Right atrium auricular region (tissue), 2 donors: ENCODE measurements around the gene TMEM87B. TPM values are rescaled to one million over a fixed set of nuclear protein-coding genes. Genes with fewer than 3 reads are reported as not detected.

ENCODE experiments used
- DNase-seq: peaks from one replicate; pipeline ENCODE4 v3.0.0-alpha.2; 2019; ENCODE audit warnings: low spot score
- H3K27ac ChIP-seq, 2 donors: fragments of 200-600 bp; sonication (generic); 1 replicate in 1 of 2; 2 replicates in 1 of 2; pipeline ENCODE4 v1.5.1; 2016 to 2019
- H3K27me3 ChIP-seq, 2 donors: fragments of 200-600 bp; sonication (generic); one replicate each; pipeline versions ENCODE4 v1.5.1 to v1.6.0; 2017 to 2019
- H3K36me3 ChIP-seq: fragments of 200-600 bp; sonication (generic); one replicate; pipeline ENCODE4 v1.5.1; 2016
- H3K4me1 ChIP-seq, 2 donors: fragments of 200-600 bp; sonication (generic); one replicate each; pipeline versions ENCODE4 v1.5.1 to v1.6.0; 2017 to 2019
- H3K4me3 ChIP-seq, 2 donors: fragments of 200-600 bp; sonication (generic); 1 replicate in 1 of 2; 2 replicates in 1 of 2; pipeline ENCODE4 v1.5.1; 2017 to 2019; ENCODE audit warnings: mild to moderate bottlenecking in 1 of 2, moderate library complexity in 1 of 2
- H3K9me3 ChIP-seq, 2 donors: fragments of 200-600 bp; sonication (generic); one replicate each; pipeline ENCODE4 v1.5.1; 2019
- total RNA-seq, 2 donors: library from RNA; depleted of rRNA; stranded (reverse); fragments of >200 nt; gene quantifications; one replicate each; pipeline ENCODE4 v1.1.0, GENCODE V29; 2016
- TF ChIP-seq, protein P1 (sequence below), 2 donors: fragments of 200-600 bp; sonication (generic); IDR thresholded peaks; one replicate each; pipeline ENCODE4 v1.5.1; 2019; ENCODE audit warnings: antibody characterized with exemption in 2 of 2

Gene TMEM87B
- total RNA-seq, 2 donors from 2014 or later = 7.7 to 8.8 TPM

DNA sequence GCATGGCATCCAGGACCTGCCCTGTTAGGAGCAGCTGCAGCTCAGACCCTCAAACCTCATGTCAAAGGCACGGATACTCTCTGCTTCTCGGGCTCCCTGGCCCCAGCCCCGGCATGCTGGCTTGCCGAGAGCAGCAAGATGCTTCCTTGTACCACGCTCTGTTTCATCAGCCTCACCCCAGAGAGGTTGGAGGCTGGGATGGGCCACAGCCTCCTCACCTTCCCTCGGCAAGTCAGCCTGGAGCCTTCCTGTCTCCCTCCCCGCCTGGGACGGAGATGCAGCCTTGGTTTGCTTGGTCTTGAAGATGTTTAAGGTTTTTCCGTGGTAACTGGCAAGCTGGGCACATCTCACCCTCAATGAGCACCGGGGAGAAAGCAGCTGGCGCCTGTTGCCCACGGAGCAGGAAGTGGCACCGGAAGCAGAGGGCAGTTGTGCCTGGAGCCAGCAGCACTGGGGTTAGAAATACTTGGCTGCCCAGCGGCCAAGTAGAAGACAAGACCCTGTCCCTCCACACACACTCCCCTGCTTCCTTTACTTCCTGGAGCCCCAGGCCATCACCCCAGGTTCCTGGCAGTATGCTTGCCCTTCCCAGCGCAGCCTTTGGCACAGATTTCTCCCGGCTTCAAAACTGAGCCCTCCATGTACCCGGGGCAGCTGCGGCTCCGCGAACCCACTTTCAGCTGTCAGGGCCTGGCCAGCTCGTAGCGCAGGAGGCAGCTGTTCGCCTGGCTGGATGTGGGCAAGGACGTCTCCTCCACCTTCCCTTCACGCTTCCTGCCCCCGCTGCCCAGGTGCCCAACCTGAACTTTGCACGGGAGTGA, 100.5 kb downstream of the TMEM87B start:
- DNase-seq = no peak
- Histone ChIP-seq H3K27me3 (no peaks in the 10 kb centered on the region), H3K27ac (no peak overlapping the region), H3K4me1 (no peaks in the 10 kb centered on the region), H3K4me3 (no peak overlapping the region), H3K36me3 (no peaks in the 10 kb centered on the region), H3K9me3 (no peaks in the 10 kb centered on the region)
- TF ChIP-seq, protein P1, sequence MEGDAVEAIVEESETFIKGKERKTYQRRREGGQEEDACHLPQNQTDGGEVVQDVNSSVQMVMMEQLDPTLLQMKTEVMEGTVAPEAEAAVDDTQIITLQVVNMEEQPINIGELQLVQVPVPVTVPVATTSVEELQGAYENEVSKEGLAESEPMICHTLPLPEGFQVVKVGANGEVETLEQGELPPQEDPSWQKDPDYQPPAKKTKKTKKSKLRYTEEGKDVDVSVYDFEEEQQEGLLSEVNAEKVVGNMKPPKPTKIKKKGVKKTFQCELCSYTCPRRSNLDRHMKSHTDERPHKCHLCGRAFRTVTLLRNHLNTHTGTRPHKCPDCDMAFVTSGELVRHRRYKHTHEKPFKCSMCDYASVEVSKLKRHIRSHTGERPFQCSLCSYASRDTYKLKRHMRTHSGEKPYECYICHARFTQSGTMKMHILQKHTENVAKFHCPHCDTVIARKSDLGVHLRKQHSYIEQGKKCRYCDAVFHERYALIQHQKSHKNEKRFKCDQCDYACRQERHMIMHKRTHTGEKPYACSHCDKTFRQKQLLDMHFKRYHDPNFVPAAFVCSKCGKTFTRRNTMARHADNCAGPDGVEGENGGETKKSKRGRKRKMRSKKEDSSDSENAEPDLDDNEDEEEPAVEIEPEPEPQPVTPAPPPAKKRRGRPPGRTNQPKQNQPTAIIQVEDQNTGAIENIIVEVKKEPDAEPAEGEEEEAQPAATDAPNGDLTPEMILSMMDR (IDR thresholded peaks at IDR 0.05) = no peak

- no peaks in the 10 kb centered on the region for H3K27me3 ChIP-seq
- no peaks in the 10 kb centered on the region for H3K4me1 ChIP-seq
- no peak overlapping the region for H3K27ac ChIP-seq
- no peaks in the 10 kb centered on the region for H3K36me3 ChIP-seq
- TF ChIP-seq, protein P1 (IDR thresholded peaks at IDR 0.05) = no peak
- no peak overlapping the region for H3K4me3 ChIP-seq
- no peak for DNase-seq
- no peaks in the 10 kb centered on the region for H3K9me3 ChIP-seq
These were observed 101.3 kb downstream of the TMEM87B start for GRCh38 chr2:112156152-112156986.

GRCh38 chr2:112157472-112157871, 102.4 kb downstream of the TMEM87B start:
- H3K27ac ChIP-seq = no peak overlapping the region
- no peaks in the 10 kb centered on the region for H3K4me1 ChIP-seq
- DNase-seq = no peak
- no peaks in the 10 kb centered on the region for H3K36me3 ChIP-seq
- no peak overlapping the region for H3K4me3 ChIP-seq
- TF ChIP-seq, protein P1 (IDR thresholded peaks at IDR 0.05) = no peak
- H3K27me3 ChIP-seq = no peaks in the 10 kb centered on the region
- no peaks in the 10 kb centered on the region for H3K9me3 ChIP-seq

- H3K4me3 ChIP-seq = no peak overlapping the region
- no peaks in the 10 kb centered on the region for H3K4me1 ChIP-seq
- TF ChIP-seq, protein P1 (IDR thresholded peaks at IDR 0.05) = no peak
- DNase-seq = no peak
- no peak overlapping the region for H3K27ac ChIP-seq
- no peaks in the 10 kb centered on the region for H3K36me3 ChIP-seq
- H3K27me3 ChIP-seq = no peaks in the 10 kb centered on the region
- no peaks in the 10 kb centered on the region for H3K9me3 ChIP-seq
These were observed 104.4 kb downstream of the TMEM87B start for GRCh38 chr2:112159454-112159921.

GRCh38 chr2:112160283-112161250, 105.5 kb downstream of the TMEM87B start:
- no peak for DNase-seq
- Histone ChIP-seq H3K36me3 (no peaks in the 10 kb centered on the region), H3K27me3 (no peaks in the 10 kb centered on the region)

More at GRCh38 chr2:112160283-112161250, 105.5 kb downstream of the TMEM87B start:
- Histone ChIP-seq H3K4me1 (no peaks in the 10 kb centered on the region), H3K9me3 (no peaks in the 10 kb centered on the region), H3K27ac (no peak overlapping the region), H3K4me3 (no peak overlapping the region)
- TF ChIP-seq, protein P1 (IDR thresholded peaks at IDR 0.05) = no peak
